Fibroblast of mammary gland (primary cell): ENCODE results near the gene NOTCH2.
A peak's percentile ranks its signal among the peaks of the same experiment; 100 is the strongest.

Experiments used
- DNase-seq: peaks from one replicate; pipeline ENCODE4 v3.0.0-alpha.2; 2010; ENCODE audit warnings: low read depth
- H3K4me3 ChIP-seq: 2 replicates; pipeline ENCODE4 v1.5.1; 2011; ENCODE audit warnings: low read depth, mild to moderate bottlenecking, low read length, moderate library complexity; ENCODE audit not compliant: control insufficient read depth
- TF ChIP-seq, protein P1 (sequence below): conservative IDR thresholded peaks from 2 replicates; pipeline ENCODE4 v1.5.1; 2011; ENCODE audit warnings: low read depth, low read length, inconsistent platforms; ENCODE audit not compliant: control insufficient read depth, insufficient read depth

The NOTCH2 gene

DNA sequence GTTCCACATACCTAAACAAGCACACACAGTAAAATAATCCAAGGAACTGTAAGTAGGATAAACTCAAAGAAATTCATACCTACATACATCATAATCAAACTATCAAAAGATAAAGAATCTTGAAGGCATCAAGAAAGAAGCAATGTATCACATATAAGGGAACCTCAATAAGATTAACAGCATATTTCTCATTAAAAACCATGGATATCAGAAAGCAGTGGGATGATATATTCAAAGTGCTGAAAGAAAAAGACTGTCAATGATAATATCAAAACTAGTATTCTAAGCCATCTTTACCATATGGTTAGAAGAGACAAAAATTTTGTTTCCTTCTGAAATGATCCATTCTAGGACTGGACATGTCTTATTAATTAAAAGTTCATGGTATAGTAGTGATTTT lies 136.1 kb downstream of the NOTCH2 start:
- H3K4me3 ChIP-seq, result no peak overlapping the region
- TF ChIP-seq, protein P1, sequence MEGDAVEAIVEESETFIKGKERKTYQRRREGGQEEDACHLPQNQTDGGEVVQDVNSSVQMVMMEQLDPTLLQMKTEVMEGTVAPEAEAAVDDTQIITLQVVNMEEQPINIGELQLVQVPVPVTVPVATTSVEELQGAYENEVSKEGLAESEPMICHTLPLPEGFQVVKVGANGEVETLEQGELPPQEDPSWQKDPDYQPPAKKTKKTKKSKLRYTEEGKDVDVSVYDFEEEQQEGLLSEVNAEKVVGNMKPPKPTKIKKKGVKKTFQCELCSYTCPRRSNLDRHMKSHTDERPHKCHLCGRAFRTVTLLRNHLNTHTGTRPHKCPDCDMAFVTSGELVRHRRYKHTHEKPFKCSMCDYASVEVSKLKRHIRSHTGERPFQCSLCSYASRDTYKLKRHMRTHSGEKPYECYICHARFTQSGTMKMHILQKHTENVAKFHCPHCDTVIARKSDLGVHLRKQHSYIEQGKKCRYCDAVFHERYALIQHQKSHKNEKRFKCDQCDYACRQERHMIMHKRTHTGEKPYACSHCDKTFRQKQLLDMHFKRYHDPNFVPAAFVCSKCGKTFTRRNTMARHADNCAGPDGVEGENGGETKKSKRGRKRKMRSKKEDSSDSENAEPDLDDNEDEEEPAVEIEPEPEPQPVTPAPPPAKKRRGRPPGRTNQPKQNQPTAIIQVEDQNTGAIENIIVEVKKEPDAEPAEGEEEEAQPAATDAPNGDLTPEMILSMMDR, result no peak
- no peak for DNase-seq

DNA sequence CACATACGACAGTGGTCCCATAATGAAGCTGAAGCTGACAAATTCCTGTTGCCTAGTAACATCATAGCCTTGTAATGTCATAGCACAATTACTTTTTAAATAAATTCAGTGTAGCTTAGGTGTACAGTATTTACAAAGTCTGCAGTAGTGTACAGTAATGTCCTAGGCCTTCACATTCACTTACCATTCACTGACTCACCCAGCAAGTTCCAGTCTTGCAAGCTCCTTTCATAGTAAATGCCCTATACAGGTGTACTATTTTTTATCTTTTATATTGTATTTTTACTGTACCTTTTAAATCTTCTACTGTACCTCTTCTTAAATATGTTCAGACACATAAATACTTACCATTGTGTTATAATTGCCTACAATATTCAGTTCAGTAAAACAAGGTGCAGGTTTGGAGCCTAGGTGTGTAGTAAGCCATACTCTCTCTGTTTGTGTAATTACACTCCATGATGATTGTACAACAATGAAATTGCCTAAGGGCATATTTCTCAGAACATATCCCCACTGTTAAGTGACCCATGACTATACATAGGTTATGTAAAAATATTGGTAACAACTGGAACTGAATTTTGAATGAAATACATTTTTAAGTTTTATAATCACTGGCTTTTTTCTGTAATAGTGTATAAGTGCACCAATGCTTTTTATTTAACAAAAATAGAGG lies 139.7 kb downstream of the NOTCH2 start:
- TF ChIP-seq, protein P1, result no peak
- DNase-seq, result no peak
- H3K4me3 ChIP-seq, result no peak overlapping the region

DNA sequence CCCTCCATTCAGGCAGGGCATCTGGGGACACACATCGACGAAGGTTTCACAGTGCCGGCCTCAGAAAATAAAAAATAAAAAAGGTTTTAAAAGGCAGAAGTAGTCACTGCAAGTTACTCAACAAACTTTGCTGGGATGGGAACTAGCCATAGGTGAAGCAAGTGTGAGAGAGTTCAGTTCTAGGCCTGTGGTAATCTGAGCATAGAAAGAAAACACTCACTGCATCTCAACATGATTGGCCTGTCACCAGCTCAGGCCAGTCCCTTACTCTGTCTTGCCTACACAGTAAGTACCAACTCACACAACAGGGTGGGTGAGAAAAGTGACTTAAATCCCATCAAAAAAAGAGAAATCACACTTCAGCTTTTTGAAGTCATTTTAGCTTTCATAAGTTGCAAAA lies 142.9 kb downstream of the NOTCH2 start:
- DNase-seq, result peak; percentile 11
- H3K4me3 ChIP-seq, result no peak overlapping the region
- TF ChIP-seq, protein P1, result no peak

DNA sequence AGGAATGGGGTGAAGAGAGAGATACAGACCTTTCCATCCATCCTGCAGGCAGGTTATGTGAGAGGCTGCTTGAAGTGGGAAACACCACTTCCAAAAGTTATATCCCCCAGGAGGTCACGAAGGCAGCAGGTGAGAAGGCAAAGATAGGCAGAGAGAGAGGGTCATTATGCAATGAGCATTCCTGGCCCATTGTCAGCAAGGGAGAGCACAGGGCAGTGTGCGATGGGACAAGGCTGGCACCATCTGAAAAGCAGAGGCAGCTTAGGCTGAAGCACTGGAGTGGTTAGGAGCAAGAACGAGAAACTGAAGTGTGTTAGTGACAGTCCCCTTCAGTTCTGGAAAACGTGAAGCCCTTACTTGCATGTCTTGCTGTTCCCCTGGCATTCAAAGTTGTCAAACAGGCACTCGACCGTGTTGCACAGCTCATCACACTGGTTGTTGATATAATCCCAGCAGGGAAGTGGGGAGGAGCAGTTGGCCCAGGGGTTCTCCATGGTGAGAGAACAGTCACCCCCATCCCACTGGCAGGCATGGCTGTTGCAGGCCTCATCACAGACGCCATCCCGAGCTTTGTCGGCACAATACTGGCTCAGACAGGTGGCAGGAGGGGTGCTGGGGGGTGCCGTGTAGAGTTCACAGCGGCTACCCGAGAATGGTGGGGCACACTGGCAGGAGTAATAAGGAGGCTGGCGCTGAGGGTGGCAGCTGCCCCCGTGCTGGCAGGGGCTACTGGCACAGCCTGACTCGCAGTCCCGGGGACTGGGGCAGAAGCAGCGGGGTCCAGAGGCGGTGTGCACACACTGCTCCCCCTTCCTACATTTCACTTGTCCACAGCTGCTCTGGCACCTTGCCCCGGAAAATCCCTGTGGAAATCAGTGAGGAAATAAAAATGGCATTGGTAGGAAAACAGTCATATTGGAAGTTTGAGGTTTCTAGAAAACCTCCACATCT lies 144.2 kb downstream of the NOTCH2 start:
- TF ChIP-seq, protein P1, result no peak
- no peak overlapping the region for H3K4me3 ChIP-seq
- DNase-seq, result peak; percentile 16

DNA sequence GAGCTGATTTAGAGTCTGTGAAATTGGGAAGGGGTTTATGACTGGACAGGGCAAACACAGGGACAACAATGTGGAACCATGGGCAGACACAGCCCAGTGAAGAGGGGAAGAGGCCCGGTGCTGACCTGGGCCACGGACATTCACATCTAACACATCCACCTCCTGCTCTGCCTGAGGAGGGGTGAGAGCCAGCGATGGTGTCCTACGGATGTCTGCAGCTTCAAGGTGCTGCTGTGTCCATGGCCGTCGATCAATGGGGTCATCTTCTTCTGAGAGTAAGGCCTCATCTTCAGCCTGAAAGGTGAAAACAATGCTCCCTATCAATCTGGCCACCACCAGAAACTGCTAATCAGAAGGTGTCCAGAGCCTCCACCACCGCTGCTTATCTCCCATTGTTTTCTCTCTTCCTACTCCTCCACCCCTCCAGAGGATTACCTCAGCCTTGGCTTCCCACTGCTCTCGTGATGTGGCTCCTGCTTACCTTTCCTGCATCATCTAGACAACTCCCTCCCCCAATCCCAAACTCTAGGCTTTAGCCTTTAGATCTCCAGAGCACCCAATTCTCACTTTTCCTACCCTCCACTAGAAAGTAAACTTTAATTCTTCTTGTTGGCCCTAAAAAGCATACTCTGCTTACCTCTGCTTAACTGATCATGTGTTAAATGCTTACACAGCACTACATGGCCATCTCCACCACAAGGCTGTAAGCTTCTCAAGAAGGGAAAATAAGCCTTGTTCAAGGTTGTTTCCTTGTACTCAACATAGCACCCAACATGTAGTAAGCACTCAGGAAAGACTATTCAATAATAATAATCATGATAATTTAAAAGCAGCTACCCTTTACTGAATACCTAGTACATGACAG lies 149.1 kb downstream of the NOTCH2 start:
- DNase-seq, result no peak
- no peak overlapping the region for H3K4me3 ChIP-seq
- TF ChIP-seq, protein P1, result no peak

DNA sequence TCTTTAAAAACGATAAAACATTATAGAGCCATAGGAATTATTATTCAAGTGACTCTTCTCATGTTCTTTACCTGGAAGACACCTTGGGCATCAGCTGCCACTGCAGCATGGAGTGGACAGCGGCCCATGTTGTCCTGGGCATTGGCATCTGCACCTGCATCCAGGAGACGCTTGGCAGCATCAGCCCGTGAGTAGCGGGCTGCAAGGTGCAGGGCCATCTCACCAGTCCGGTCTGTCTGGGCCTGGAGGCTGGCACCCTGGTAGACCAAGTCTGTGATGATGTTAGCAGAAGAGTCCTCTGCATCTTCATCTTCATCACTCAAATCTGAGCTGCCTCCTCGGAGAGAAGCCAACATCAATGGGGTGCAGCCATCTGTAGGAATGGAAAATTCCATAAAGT lies 150.2 kb downstream of the NOTCH2 start:
- DNase-seq, result no peak
- TF ChIP-seq, protein P1, result no peak
- no peak overlapping the region for H3K4me3 ChIP-seq
